Stimulated activated CD8-positive, alpha-beta memory T cell treated with anti-CD3 and anti-CD28 coated beads, Interleukin-2, amount 100 ng/mL, for 48 hours (primary cell): Measurements from ENCODE around the gene HMG20A.
"Not testable (repeated sequence)": the region's sequence is repeated elsewhere in the genome, so short reads cannot be mapped to it uniquely, and the experiment has no call there.

ENCODE experiments used
- DNase-seq, 2 donors: peaks; one replicate each; pipeline ENCODE4 v3.0.0-alpha.2; 2020; ENCODE audit warnings: low read depth in 2 of 2

HMG20A gene

GRCh38 chr15:77420610-77421369 lies at the start of gene HMG20A:
TSS of gene HMG20A (plus strand) at chr15:77420888. CDS start at chr15:77458408, 37,520 bp downstream.
- peak; percentile 41 to 48 for DNase-seq

- no peak for DNase-seq
Observed at GRCh38 chr15:77371850-77372563, 48.7 kb upstream of the HMG20A start.

- no peak for DNase-seq
Observed at GRCh38 chr15:77373441-77373840, 47.2 kb upstream of the HMG20A start.

GRCh38 chr15:77375133-77375532 lies 45.6 kb upstream of the HMG20A start:
- no peak for DNase-seq

GRCh38 chr15:77376770-77377169 lies 43.9 kb upstream of the HMG20A start:
- no peak for DNase-seq

- DNase-seq: no peak
Observed at GRCh38 chr15:77380033-77380432, 40.7 kb upstream of the HMG20A start.

- no peak for DNase-seq
Observed at GRCh38 chr15:77384086-77384485, 36.6 kb upstream of the HMG20A start.

GRCh38 chr15:77384589-77385359 lies 35.9 kb upstream of the HMG20A start:
- no peak for DNase-seq

- DNase-seq: no peak
Observed at GRCh38 chr15:77386626-77387025, 34.1 kb upstream of the HMG20A start.

GRCh38 chr15:77387365-77388105 lies 33.2 kb upstream of the HMG20A start:
- DNase-seq: no peak

- DNase-seq: no peak
Observed at GRCh38 chr15:77391372-77391951, 29.2 kb upstream of the HMG20A start.

- no peak for DNase-seq
Observed at GRCh38 chr15:77392762-77393470, 27.8 kb upstream of the HMG20A start.

- DNase-seq: no peak
Observed at GRCh38 chr15:77393471-77393840, 27.2 kb upstream of the HMG20A start.

- DNase-seq: no peak
Observed at GRCh38 chr15:77395013-77395774, 25.5 kb upstream of the HMG20A start.

GRCh38 chr15:77396692-77397091 lies 24.0 kb upstream of the HMG20A start:
- DNase-seq: no peak

- no peak for DNase-seq
Observed at GRCh38 chr15:77398927-77399326, 21.8 kb upstream of the HMG20A start.

- no peak for DNase-seq
Observed at GRCh38 chr15:77400258-77400657, 20.4 kb upstream of the HMG20A start.

- DNase-seq: no peak
Observed at GRCh38 chr15:77402740-77403379, 17.8 kb upstream of the HMG20A start.

GRCh38 chr15:77406173-77406759 lies 14.4 kb upstream of the HMG20A start:
- DNase-seq: not testable (repeated sequence)
